ENCODE measurements around the gene TOGARAM2. TPM values are rescaled to one million over a fixed set of nuclear protein-coding genes. Genes with fewer than 3 reads are reported as not detected.

Gene TOGARAM2
- polyA plus RNA-seq, 5 donors = 1.0 to 6.5 (median 4.1) TPM

- no peak for DNase-seq
These were observed 17.0 kb downstream of the TOGARAM2 start for GRCh38 chr2:28997847-28998735.

GRCh38 chr2:29000481-29000880 lies 19.4 kb downstream of the TOGARAM2 start:
- DNase-seq = no peak

- no peak for DNase-seq
These were observed 19.9 kb downstream of the TOGARAM2 start for GRCh38 chr2:29000956-29001355.

GRCh38 chr2:29001806-29002205 lies 20.7 kb downstream of the TOGARAM2 start:
- no peak for DNase-seq

- no peak for DNase-seq
These were observed 23.7 kb downstream of the TOGARAM2 start for GRCh38 chr2:29004755-29005154.

- no peak for DNase-seq
These were observed 24.2 kb downstream of the TOGARAM2 start for GRCh38 chr2:29005331-29005730.

GRCh38 chr2:29006092-29006979 lies 25.2 kb downstream of the TOGARAM2 start:
- no peak for DNase-seq

GRCh38 chr2:29006980-29007301 lies 25.8 kb downstream of the TOGARAM2 start:
- no peak for DNase-seq

GRCh38 chr2:29009270-29009669 lies 28.2 kb downstream of the TOGARAM2 start:
- DNase-seq = no peak

- DNase-seq = no peak
These were observed 28.9 kb downstream of the TOGARAM2 start for GRCh38 chr2:29009711-29010677.

- no peak for DNase-seq
These were observed 29.8 kb downstream of the TOGARAM2 start for GRCh38 chr2:29010946-29011345.

GRCh38 chr2:29011418-29012060 lies 30.4 kb downstream of the TOGARAM2 start:
- peak; percentile 33 to 39 for DNase-seq

- DNase-seq = no peak
These were observed 31.1 kb downstream of the TOGARAM2 start for GRCh38 chr2:29012211-29012681.

GRCh38 chr2:29013057-29013780 lies 32.1 kb downstream of the TOGARAM2 start:
- DNase-seq = no peak

GRCh38 chr2:29014331-29014730 lies 33.2 kb downstream of the TOGARAM2 start:
- DNase-seq = no peak

- DNase-seq = no peak
These were observed 33.8 kb downstream of the TOGARAM2 start for GRCh38 chr2:29014811-29015421.

- no peak for DNase-seq
These were observed 34.8 kb downstream of the TOGARAM2 start for GRCh38 chr2:29015701-29016470.

- DNase-seq = no peak
These were observed 35.4 kb downstream of the TOGARAM2 start for GRCh38 chr2:29016504-29016903.

All from right lung (tissue), 5 donors.